ENCODE data around the gene KANSL1L.

GRCh38 chr2:210034087-210034683, 137.0 kb downstream of the KANSL1L start:
- TF ChIP-seq CTCF (IDR thresholded peaks at IDR 0.05; ENCODE audit: low read length) = no peak
- TF ChIP-seq EZH2 (optimal IDR thresholded peaks at IDR 0.05; ENCODE audit: low read depth, low read length) = no peak
- TF ChIP-seq EZH2phosphoT487 (IDR thresholded peaks at IDR 0.05; ENCODE audit: low read length) = no peak

Data from MM.1S (cell line).